Pancreas (tissue), 10 donors: Measurements from ENCODE around the gene SLC39A11. TPM values are rescaled to one million over a fixed set of nuclear protein-coding genes. Genes with fewer than 3 reads are reported as not detected.

Experiments used
- ATAC-seq, 4 donors: fragments of 200-7000 bp; cut with Tn5 transposase; one replicate each; pipeline versions ENCODE4 v1.8.0 to v1.9.1; 2020; ENCODE audit warnings: mild to moderate bottlenecking in 4 of 4, moderate library complexity in 4 of 4
- DNase-seq, 6 donors: peaks; one replicate each; pipeline ENCODE4 v3.0.0-alpha.2; 2020
- FAIRE-seq: peaks from 2 replicates; lab custom pipeline; 2012; peaks lifted over from hg19 to GRCh38; lab: Jason Lieb, UNC
- H3K27ac ChIP-seq, 4 donors: fragments of 200-600 bp; sonication (generic); 1 replicate in 3 of 4; 2 replicates in 1 of 4; pipeline versions ENCODE4 v1.5.0 to v1.8.0; 2020
- H3K27me3 ChIP-seq, 4 donors: fragments of 200-600 bp; one replicate each; pipeline ENCODE4 v1.8.0; 2021
- H3K36me3 ChIP-seq, 3 donors: fragments of 200-600 bp; sonication (generic) in 1 of 3; one replicate each; pipeline versions ENCODE4 v1.5.0 to v1.8.0; 2020 to 2021
- H3K4me1 ChIP-seq, 3 donors: fragments of 200-600 bp; one replicate each; pipeline ENCODE4 v1.8.0; 2021
- H3K4me3 ChIP-seq, 4 donors: fragments of 200-600 bp; sonication (generic) in 2 of 4; one replicate each; pipeline versions ENCODE4 v1.5.0 to v1.8.0; 2020 to 2021
- H3K9me3 ChIP-seq, 4 donors: fragments of 200-600 bp; one replicate each; pipeline ENCODE4 v1.8.0; 2021
- WGBS, 2 donors: extraction: QIAGEN DNeasy Blood & Tissue Kit; methylation state at CpG; one replicate each; pipeline ENCODE4 v1.1.7; 2013; 5-methylcytosine and 5-hydroxymethylcytosine counted together
- intact Hi-C, 3 donors: fragments of 100-400 bp; cut with DNase I; formaldehyde crosslinking; loops; one replicate each; pipeline versions ENCODE4 v1.11.1 to v1.14.2; 2022
- polyA plus RNA-seq, 2 donors: library from polyadenylated mRNA; stranded (reverse); fragments of 200-250 nt; gene quantifications; one replicate each; pipeline ENCODE4 v1.2.3, GENCODE V29; 2013
- total RNA-seq, 6 donors: library from RNA; stranded (reverse); fragmentation: NEBNext Ultra II Directional in 4 of 6; extraction: Animal tissue kit (Norgen Biotek cat#: 25700) in 4 of 6; gene quantifications; one replicate each; pipeline versions ENCODE4 v1.2.1 to v1.2.4, GENCODE V29; 2021 to 2023
- TF ChIP-seq, protein P1 (sequence below), 4 donors: fragments of 200-600 bp; sonication (generic) in 3 of 4; IDR thresholded peaks; one replicate each; pipeline versions ENCODE4 v1.5.0 to v1.8.0; 2021; ENCODE audit warnings: antibody characterized with exemption in 4 of 4
- donor health status: healthy with polysubstance abuse.
- donor health status: DM: no; HTN: no; CAD: no; lungs with moderate emphysema.
- donor health status: DM: no; HTN: no; CAD: no.
- donor health status: control.
- donor health status: control.
- donor health status: Bipolar disorder and iron deficiency.
- donor health status: DM: yes; HTN: yes; CAD: no.
- donor health status: DM: no; HTN: no; CAD: no.
- donor health status: DM: no; HTN: no; CAD: no.
- donor health status: DM: yes; HTN: yes; CAD: no.

Gene SLC39A11
- total and polyA plus RNA-seq, 8 donors = 7.9 to 32.9 (median 19.9) TPM

DNA sequence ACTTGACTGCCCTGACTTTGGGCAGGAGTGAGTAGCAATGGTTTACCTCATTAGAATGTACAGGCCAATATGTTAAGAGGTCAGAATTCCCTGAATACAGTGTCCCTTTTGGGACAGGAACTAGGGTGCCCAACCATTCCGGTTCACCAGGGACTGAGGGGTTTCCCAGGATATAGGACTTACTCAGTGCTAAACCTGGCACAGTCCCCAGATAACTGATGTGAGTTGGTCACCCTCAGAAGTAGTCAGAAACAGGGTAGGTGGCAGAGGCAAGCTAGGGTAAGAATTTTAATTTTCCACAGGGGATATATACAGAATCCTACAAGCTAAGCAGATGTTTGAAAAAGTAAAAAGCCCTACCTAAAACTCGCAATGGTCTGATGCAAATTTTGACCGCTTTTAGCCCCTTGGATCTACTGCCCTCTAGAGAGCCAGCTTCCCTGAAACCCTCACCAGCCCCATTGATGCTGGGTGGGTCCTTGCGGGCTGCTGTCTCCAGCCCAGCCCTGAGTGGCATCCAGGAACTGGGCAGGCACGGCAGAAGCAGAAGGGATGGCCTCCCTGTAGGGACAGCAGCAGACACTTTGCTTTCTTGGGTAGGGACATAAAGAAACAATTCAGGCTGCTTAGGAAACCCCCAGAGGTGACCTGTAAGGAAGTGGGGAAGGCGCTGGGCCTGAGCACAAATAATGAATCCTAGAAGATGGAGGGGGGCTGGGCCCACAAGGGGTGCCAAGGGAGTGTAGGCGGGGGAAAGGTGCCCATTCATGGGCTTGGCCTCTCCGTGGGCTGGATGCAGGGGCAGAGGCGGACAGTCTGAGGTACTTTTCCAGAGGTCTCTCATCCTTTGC, 434.8 kb downstream of the SLC39A11 start:
- Histone ChIP-seq H3K27ac (no peak overlapping the region), H3K27me3 (no peaks in the 10 kb centered on the region), H3K4me1 (no peaks in the 10 kb centered on the region), H3K4me3 (no peak overlapping the region), H3K36me3 (no peaks in the 10 kb centered on the region), H3K9me3 (no peaks in the 10 kb centered on the region)
- DNase-seq (no peak), ATAC-seq (no peak), FAIRE-seq (no peak)
- intact Hi-C loops = no loop called here
- 87 to 91% methylated on average over 9 of the region's 9 CpGs for WGBS, 2 donors
- TF ChIP-seq, protein P1, sequence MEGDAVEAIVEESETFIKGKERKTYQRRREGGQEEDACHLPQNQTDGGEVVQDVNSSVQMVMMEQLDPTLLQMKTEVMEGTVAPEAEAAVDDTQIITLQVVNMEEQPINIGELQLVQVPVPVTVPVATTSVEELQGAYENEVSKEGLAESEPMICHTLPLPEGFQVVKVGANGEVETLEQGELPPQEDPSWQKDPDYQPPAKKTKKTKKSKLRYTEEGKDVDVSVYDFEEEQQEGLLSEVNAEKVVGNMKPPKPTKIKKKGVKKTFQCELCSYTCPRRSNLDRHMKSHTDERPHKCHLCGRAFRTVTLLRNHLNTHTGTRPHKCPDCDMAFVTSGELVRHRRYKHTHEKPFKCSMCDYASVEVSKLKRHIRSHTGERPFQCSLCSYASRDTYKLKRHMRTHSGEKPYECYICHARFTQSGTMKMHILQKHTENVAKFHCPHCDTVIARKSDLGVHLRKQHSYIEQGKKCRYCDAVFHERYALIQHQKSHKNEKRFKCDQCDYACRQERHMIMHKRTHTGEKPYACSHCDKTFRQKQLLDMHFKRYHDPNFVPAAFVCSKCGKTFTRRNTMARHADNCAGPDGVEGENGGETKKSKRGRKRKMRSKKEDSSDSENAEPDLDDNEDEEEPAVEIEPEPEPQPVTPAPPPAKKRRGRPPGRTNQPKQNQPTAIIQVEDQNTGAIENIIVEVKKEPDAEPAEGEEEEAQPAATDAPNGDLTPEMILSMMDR (IDR thresholded peaks at IDR 0.05) = no peak

DNA sequence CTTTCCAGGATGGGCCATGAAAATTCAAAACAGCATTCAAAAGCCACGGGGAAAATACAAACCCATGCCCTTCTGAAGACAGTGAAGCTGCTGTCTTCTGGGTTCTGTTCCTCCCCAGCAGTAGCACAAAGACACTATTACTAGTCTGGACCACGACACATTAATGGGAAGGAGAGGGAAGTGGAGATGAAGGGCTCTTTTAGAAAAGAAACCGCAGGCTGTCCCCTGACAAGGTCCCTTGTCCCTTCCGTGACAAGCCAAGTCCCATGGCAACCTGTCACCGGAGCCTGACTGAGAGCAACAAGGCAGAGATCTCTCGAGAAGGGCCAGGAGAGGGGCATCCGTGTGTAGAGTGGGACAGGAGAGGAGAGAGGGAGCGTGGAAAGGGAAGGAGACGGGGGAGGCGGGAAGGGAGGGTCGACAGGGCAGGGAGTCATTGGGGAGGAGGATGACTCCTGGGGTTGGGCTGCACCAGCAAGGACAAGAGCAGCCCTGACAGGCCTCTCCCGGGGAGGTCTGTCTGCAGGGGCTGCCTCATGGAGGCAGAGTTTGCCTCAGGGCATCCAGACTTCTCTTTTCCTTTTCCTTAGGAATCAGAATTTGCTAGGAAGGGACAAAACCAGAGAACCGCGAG, 436.2 kb downstream of the SLC39A11 start:
- DNase-seq = no peak
- H3K9me3 ChIP-seq = no peaks in the 10 kb centered on the region
- no peak for ATAC-seq
- intact Hi-C loops = no loop called here
- no peaks in the 10 kb centered on the region for H3K27me3 ChIP-seq
- no peak overlapping the region for H3K27ac ChIP-seq
- TF ChIP-seq, protein P1 (IDR thresholded peaks at IDR 0.05) = no peak
- H3K4me1 ChIP-seq = no peaks in the 10 kb centered on the region
- H3K36me3 ChIP-seq = no peaks in the 10 kb centered on the region
- 92 to 95% methylated on average over 13 to 14 of the region's 14 CpGs for WGBS, 2 donors
- no peak overlapping the region for H3K4me3 ChIP-seq
- FAIRE-seq = no peak

DNA sequence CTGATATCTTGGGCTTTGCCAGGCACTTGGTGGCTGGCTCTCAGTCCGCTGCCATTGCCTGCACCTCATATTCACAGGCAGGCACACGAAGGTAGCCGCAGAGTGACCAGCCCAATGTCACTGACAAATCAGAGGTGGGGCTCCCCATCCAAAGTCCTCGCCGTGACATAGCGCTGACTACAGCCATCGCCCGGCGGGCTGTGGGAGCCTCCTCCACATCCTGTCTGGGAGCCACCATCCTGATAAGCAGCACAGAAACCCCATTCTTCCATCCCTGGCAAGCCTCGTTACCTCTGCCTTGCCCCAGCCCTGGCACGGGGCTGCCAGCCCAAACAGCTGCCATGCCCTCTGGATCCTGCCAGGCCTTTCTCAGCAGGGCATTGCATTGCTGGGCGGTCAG, 437.8 kb downstream of the SLC39A11 start:
- 93% methylated on average over 12 of the region's 12 CpGs for WGBS, 2 donors
- H3K4me1 ChIP-seq = no peaks in the 10 kb centered on the region
- H3K27ac ChIP-seq = no peak overlapping the region
- H3K36me3 ChIP-seq = no peaks in the 10 kb centered on the region
- no peak overlapping the region for H3K4me3 ChIP-seq
- H3K27me3 ChIP-seq = no peaks in the 10 kb centered on the region
- no peaks in the 10 kb centered on the region for H3K9me3 ChIP-seq
- TF ChIP-seq, protein P1 (IDR thresholded peaks at IDR 0.05) = no peak
- FAIRE-seq = no peak
- ATAC-seq = peak in 1 of 4 donors; percentile 66
- intact Hi-C loops = no loop called here
- DNase-seq = no peak

- intact Hi-C loops = no loop called here
- DNase-seq = no peak
- Histone ChIP-seq H3K9me3 (no peaks in the 10 kb centered on the region), H3K4me1 (no peaks in the 10 kb centered on the region), H3K4me3 (no peak overlapping the region), H3K36me3 (no peaks in the 10 kb centered on the region), H3K27me3 (no peaks in the 10 kb centered on the region), H3K27ac (no peak overlapping the region)
- FAIRE-seq = no peak
- ATAC-seq = no peak
- TF ChIP-seq, protein P1 (IDR thresholded peaks at IDR 0.05) = no peak
Measured at GRCh38 chr17:72651988-72652387, 440.5 kb downstream of the SLC39A11 start.

DNA sequence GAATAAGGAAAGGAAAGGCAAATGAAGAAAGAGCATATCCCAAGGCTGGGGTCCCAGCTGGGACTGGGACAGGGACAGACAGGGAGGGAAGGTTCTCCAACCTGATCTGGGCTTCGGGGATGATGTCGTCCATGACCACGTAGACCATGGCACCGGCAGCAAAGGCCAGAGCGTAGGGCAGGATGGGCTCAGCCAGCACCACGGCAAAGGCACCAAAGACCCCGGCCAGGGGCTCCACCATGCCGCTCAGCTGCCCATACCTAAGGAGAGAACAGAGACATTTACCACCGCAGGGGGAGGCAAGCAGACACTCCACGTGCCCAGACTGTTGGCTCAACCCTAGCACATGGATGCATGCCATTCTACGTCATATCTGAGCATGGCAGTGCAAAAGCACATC, 443.8 kb downstream of the SLC39A11 start:
- FAIRE-seq = no peak

More for the DNA sequence above, 443.8 kb downstream of the SLC39A11 start:
- no peak for ATAC-seq
- Histone ChIP-seq H3K9me3 (no peaks in the 10 kb centered on the region), H3K27ac (no peak overlapping the region), H3K4me1 (no peaks in the 10 kb centered on the region), H3K4me3 (no peak overlapping the region), H3K27me3 (no peaks in the 10 kb centered on the region), H3K36me3 (no peaks in the 10 kb centered on the region)
- DNase-seq = no peak
- TF ChIP-seq, protein P1 (IDR thresholded peaks at IDR 0.05) = no peak
- intact Hi-C loops = no loop called here
- WGBS, 2 donors = 95 to 96% methylated on average over 11 of the region's 11 CpGs
